ENCODE measurements around the gene ICAM1. TPM values are rescaled to one million over a fixed set of nuclear protein-coding genes. Genes with fewer than 3 reads are reported as not detected.
A peak's percentile ranks its signal among the peaks of the same experiment; 100 is the strongest.
"Not testable (repeated sequence)": the region's sequence is repeated elsewhere in the genome, so short reads cannot be mapped to it uniquely, and the experiment has no call there.

The ICAM1 gene
- total RNA-seq, 1 experiment from 2014 or later: 5.1 TPM

DNA sequence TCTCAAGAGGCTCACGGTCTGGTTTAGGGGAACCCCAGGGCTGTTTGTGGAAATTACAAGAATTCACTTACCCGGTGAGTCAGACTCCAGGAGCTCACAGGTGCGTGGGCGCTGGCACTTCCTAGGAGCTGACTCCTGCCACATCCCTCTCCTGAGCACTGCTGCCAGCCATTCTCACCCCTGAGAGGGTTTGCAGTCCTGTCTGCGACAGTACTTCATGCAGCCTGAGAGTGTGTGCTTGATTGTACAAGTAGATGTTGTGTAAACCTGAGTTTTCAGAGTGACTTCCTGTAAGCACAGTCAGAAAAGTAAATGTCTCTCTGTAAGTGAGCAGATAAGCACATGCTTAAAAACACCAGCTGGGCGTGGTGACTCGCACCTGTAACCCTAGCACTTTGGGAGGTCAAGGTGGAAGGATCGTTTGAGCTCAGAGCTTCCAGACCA is 10.8 kb upstream of the ICAM1 start:
- H3K36me3 ChIP-seq: peaks cover 37% of the 10 kb centered on the region
- no peaks in the 10 kb centered on the region for H3K9me3 ChIP-seq
- DNase-seq: no peak
- H3K4me3 ChIP-seq: no peak overlapping the region
- no peaks in the 10 kb centered on the region for H3K27me3 ChIP-seq

DNA sequence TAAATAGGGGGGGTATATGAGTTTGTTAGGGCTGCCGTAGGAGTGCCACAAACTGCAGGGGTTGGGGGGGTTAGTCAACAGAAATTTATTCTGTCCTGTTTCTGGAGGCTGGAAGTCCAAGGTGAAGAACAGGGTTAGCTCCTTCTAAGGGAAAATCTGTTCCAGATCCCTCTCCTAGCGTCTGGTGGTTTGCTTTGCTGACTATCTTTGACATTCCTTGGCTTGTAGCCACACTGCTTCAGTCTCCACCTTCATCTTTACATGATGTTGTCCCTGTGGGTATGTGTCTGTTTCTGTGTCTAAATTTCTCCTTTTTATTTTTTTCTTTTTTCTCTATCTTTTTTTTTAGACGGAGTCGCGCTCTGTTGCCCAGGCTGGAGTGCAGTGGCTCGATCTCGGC is 8.1 kb upstream of the ICAM1 start:
- H3K4me3 ChIP-seq: no peak overlapping the region
- H3K9me3 ChIP-seq: no peaks in the 10 kb centered on the region
- no peaks in the 10 kb centered on the region for H3K27me3 ChIP-seq
- H3K36me3 ChIP-seq: peaks cover 15% of the 10 kb centered on the region
- DNase-seq: no peak

DNA sequence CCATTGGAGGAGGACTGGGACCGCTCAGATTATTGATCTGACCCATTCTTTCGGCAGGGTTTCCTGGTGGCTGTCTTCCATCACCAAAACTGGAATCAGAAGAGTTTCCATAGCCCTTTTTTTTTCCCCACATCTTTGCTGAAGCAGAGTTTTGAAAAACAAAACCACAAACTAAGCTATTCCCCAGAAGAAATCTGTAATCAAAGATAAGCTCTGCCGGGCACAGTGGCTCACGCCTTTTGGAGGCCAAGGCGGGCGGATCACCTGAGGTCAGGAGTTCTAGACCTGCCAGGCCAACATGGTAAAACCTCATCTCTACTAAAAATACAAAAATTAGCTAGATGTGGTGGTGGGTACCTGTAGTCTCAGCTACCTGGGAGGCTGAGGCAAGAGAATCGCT is 4.2 kb upstream of the ICAM1 start:
- no peak overlapping the region for H3K4me3 ChIP-seq
- H3K27me3 ChIP-seq: no peaks in the 10 kb centered on the region
- no peak for DNase-seq
- H3K9me3 ChIP-seq: no peaks in the 10 kb centered on the region
- H3K36me3 ChIP-seq: no peaks in the 10 kb centered on the region

DNA sequence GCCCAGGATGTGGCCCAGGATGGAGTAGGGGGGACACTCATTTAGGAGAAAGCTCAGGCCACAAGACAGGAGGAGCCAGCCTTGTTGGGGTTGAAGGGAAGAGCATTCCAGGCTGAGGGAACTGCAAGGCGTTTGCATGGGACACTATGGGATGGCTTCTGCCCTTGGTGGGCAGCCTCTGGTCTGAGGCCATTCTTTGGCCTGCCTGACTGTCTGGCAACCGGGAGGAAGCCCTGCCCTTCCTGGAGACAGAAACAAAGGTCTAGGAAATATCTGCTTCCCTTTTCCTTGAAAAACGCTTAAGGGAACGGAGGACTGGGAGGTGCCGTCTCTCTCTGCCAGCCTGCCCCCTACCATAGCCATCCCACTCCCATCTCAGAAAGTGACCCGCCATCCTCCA is 2.8 kb upstream of the ICAM1 start:
- Histone ChIP-seq H3K4me3 (no peak overlapping the region), H3K27me3 (no peaks in the 10 kb centered on the region), H3K9me3 (no peaks in the 10 kb centered on the region), H3K36me3 (no peaks in the 10 kb centered on the region)
- DNase-seq: no peak

DNA sequence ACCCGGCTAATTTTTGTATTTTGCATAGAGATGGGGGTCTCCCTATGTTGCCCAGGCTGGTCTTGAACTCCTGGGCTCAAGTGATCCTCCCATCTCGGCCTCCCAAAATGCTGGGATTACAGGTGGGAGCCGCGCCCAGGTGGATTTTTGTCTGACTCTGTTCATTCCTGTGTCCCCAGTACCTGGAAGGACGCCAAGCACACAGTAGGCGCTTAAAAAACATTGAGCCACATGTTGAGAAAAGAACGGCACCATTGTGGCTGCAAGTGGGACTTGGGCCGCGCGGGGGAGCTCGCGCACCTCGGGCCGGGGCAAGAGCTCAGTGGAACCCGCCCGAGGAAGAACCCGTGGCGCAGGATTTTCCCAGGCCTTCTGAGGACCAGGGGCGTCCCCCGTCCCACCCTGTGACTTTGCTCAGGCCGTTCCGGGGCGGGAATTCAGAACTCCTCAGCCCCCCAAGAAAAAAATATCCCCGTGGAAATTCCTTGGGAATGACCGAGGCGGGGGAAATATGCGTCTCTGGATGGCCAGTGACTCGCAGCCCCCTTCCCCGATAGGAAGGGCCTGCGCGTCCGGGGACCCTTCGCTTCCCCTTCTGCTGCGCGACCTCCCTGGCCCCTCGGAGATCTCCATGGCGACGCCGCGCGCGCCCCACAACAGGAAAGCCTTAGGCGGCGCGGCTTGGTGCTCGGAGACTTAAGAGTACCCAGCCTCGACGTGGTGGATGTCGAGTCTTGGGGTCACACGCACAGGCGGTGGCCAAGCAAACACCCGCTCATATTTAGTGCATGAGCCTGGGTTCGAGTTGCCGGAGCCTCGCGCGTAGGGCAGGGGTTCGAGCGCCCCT is 1.4 kb upstream of the ICAM1 start:
- Histone ChIP-seq H3K36me3 (no peaks in the 10 kb centered on the region), H3K27me3 (no peaks in the 10 kb centered on the region), H3K9me3 (no peaks in the 10 kb centered on the region), H3K4me3 (0 out of 2 replicates have a peak overlapping the region, but pooled peaks have one; percentile 7)
- peak; percentile 85 for DNase-seq

DNA sequence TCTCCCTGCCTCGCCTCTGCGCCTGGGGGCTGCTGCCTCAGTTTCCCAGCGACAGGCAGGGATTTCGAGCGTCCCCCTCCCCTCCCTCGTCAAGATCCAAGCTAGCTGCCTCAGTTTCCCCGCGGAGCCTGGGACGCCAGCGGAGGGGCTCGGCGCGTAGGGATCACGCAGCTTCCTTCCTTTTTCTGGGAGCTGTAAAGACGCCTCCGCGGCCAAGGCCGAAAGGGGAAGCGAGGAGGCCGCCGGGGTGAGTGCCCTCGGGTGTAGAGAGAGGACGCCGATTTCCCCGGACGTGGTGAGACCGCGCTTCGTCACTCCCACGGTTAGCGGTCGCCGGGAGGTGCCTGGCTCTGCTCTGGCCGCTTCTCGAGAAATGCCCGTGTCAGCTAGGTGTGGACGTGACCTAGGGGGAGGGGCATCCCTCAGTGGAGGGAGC is 722 bp upstream of the ICAM1 start:
- H3K36me3 ChIP-seq: no peaks in the 10 kb centered on the region
- H3K4me3 ChIP-seq: peak overlapping the region; percentile 25; the same call in 1 of the 2 replicates
- DNase-seq: no peak
- H3K9me3 ChIP-seq: no peaks in the 10 kb centered on the region
- H3K27me3 ChIP-seq: no peaks in the 10 kb centered on the region

GRCh38 chr19:10271543-10272086 is 695 bp downstream of the ICAM1 start:
- no peak for DNase-seq
- no peaks in the 10 kb centered on the region for H3K27me3 ChIP-seq

DNA sequence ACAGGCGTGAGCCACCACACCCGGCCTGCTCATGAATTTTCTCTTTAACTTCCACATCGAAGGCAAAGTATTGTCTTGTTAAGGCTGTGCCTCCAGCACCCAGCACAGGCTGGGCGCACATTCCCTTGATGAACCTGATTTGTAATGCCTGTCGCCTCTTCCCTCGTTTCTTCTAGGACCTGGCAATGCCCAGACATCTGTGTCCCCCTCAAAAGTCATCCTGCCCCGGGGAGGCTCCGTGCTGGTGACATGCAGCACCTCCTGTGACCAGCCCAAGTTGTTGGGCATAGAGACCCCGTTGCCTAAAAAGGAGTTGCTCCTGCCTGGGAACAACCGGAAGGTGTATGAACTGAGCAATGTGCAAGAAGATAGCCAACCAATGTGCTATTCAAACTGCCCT is 3.7 kb downstream of the ICAM1 start:
- no peaks in the 10 kb centered on the region for H3K27me3 ChIP-seq
- DNase-seq: no peak
- no peaks in the 10 kb centered on the region for H3K36me3 ChIP-seq
- H3K4me3 ChIP-seq: no peak overlapping the region
- H3K9me3 ChIP-seq: no peaks in the 10 kb centered on the region

More at GRCh38 chr19:10271543-10272086, 695 bp downstream of the ICAM1 start:
- H3K36me3 ChIP-seq: no peaks in the 10 kb centered on the region
- H3K9me3 ChIP-seq: no peaks in the 10 kb centered on the region
- H3K4me3 ChIP-seq: no peak overlapping the region

DNA sequence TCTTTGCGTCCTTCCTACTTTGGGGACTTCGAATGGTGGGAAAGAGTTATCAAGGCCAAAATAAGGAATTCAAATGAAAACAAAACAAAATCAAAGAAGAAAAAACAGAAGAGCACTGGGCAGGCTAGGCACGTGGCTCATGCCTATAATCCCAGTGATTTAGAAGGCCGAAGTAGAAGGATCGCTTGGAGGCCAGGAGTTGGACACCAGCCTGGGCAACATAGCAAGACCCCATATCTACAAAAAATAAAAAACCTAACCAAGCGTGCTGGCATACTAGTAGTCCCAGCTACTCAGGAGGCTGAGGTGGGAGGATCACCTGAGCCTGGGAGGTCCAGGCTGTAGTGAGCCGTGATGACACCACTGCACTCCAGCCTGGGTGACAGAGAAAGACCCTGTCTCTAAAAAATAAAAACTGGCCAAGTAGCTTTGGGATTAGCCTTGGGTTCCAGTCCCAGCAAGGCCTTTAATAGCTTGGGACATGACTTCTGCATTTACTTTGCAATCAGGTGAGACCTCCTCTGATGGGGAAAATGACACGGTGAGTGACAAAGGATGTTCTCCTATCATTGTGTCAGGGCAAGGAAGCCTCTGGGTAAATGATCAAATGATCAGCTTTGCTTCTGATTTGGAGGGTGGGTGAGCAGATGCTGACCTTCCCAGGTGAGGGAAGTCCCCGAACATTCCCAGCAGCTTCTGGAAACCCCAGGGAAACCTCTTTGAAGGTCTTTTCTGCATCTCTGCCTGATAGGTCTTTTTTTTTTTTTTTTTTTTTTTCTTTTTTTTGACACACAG is 7.1 kb downstream of the ICAM1 start:
- Histone ChIP-seq H3K36me3 (no peaks in the 10 kb centered on the region), H3K4me3 (no peak overlapping the region), H3K9me3 (no peaks in the 10 kb centered on the region), H3K27me3 (no peaks in the 10 kb centered on the region)
- no peak for DNase-seq

DNA sequence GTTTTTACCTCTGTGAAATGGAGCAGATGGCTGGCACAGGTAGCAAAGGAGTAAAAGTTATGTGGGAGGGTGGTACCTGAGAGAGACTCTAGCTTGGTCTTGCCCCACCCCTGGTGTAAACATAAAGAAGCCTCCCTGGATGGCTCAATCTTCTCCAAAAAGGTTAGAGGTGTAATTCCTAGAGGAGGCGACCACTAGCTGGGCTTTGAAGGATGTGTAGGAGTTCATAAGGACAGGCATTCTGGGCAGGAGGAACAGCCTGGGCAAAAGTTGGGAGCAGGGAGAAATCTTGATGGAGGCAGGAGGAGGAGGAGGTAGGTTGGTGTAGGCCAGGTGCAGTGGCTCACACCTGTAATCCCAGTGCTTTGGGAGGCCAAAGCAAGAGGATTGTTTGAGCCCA is 8.0 kb downstream of the ICAM1 start:
- DNase-seq: no peak
- Histone ChIP-seq H3K36me3 (no peaks in the 10 kb centered on the region), H3K4me3 (no peak overlapping the region), H3K27me3 (no peaks in the 10 kb centered on the region), H3K9me3 (no peaks in the 10 kb centered on the region)

- H3K36me3 ChIP-seq: no peaks in the 10 kb centered on the region
- no peaks in the 10 kb centered on the region for H3K27me3 ChIP-seq
- H3K4me3 ChIP-seq: no peak overlapping the region
- H3K9me3 ChIP-seq: no peaks in the 10 kb centered on the region
- DNase-seq: no peak
Observed at GRCh38 chr19:10279737-10280442, 9.0 kb downstream of the ICAM1 start.

GRCh38 chr19:10282043-10282442 is 11.1 kb downstream of the ICAM1 start:
- not testable (repeated sequence) for H3K4me3 ChIP-seq, DNase-seq, H3K27me3 ChIP-seq, H3K9me3 ChIP-seq, H3K36me3 ChIP-seq

- Histone ChIP-seq H3K9me3 (no peaks in the 10 kb centered on the region), H3K4me3 (no peak overlapping the region), H3K27me3 (no peaks in the 10 kb centered on the region), H3K36me3 (no peaks in the 10 kb centered on the region)
- DNase-seq: no peak
Observed at GRCh38 chr19:10283301-10284064, 12.6 kb downstream of the ICAM1 start.

- peaks cover 1% of the 10 kb centered on the region; the same call in 1 of the 2 replicates for H3K9me3 ChIP-seq
- H3K27me3 ChIP-seq: peaks cover 6% of the 10 kb centered on the region
- no peak for DNase-seq
- H3K36me3 ChIP-seq: no peaks in the 10 kb centered on the region
- no peak overlapping the region for H3K4me3 ChIP-seq
Observed at GRCh38 chr19:10284065-10284959, 13.4 kb downstream of the ICAM1 start.

DNA sequence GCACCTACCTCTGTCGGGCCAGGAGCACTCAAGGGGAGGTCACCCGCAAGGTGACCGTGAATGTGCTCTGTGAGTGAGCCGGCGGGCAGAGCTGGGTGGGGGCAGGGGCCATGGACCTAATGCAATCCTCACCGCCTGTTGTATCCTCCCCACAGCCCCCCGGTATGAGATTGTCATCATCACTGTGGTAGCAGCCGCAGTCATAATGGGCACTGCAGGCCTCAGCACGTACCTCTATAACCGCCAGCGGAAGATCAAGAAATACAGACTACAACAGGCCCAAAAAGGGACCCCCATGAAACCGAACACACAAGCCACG is 14.0 kb downstream of the ICAM1 start:
- no peak for DNase-seq
- Histone ChIP-seq H3K27me3 (peaks cover 12% of the 10 kb centered on the region), H3K36me3 (no peaks in the 10 kb centered on the region), H3K9me3 (peaks cover 3% of the 10 kb centered on the region; the same call in 1 of the 2 replicates), H3K4me3 (no peak overlapping the region)
